Tibial artery (tissue), 4 donors: ENCODE measurements around the gene DLEC1.

ENCODE experiments used
- DNase-seq, 2 donors: peaks; one replicate each; pipeline ENCODE4 v3.0.0-alpha.2; 2019
- H3K27ac ChIP-seq, 2 donors: fragments of 200-600 bp; sonication (generic) in 1 of 2; 1 replicate in 1 of 2; 2 replicates in 1 of 2; pipeline ENCODE4 v1.5.1; 2018 to 2019; ENCODE audit warnings: mild to moderate bottlenecking in 1 of 2
- H3K27me3 ChIP-seq, 2 donors: fragments of 200-600 bp; sonication (generic) in 1 of 2; one replicate each; pipeline versions ENCODE4 v1.5.1 to v1.6.0; 2016 to 2019
- H3K36me3 ChIP-seq, 3 donors: fragments of 200-600 bp; sonication (generic) in 2 of 3; one replicate each; pipeline ENCODE4 v1.5.1; 2016 to 2019; ENCODE audit warnings: mild to moderate bottlenecking in 2 of 3
- H3K4me1 ChIP-seq, 4 donors: fragments of 200-600 bp; sonication (generic) in 2 of 4; 1 replicate in 3 of 4; 2 replicates in 1 of 4; pipeline ENCODE4 v1.5.1; 2016 to 2019
- H3K4me3 ChIP-seq, 2 donors: fragments of 200-600 bp; sonication (generic) in 1 of 2; 1 replicate in 1 of 2; 2 replicates in 1 of 2; pipeline ENCODE4 v1.5.1; 2018 to 2019; ENCODE audit warnings: mild to moderate bottlenecking in 2 of 2
- H3K9me3 ChIP-seq, 3 donors: fragments of 200-600 bp; sonication (generic) in 1 of 3; one replicate each; pipeline ENCODE4 v1.5.1; 2016 to 2019
- CTCF ChIP-seq, 2 experiments: fragments of 200-600 bp in 1 of 2; fragments of 450-650 bp in 1 of 2; IDR thresholded peaks; one replicate each; pipeline ENCODE4 v1.5.1; 2017 to 2019; ENCODE audit warnings: antibody characterized with exemption in 2 of 2, mild to moderate bottlenecking in 1 of 2, moderate library complexity in 1 of 2
- intact Hi-C: fragments of 100-400 bp; cut with DNase I; formaldehyde crosslinking; loops from one replicate; pipeline ENCODE4 v1.15.0; 2023; ENCODE audit warnings: low total_unique reads

The DLEC1 gene

GRCh38 chr3:38117748-38118420 is 78.9 kb downstream of the DLEC1 start:
- H3K9me3 ChIP-seq: no peaks in the 10 kb centered on the region
- peaks cover 0 to 6% (median 0%) of the 10 kb centered on the region in 4 donors for H3K4me1 ChIP-seq
- no peak overlapping the region for H3K4me3 ChIP-seq
- peaks cover 10 to 44% (median 27%) of the 10 kb centered on the region in 3 donors for H3K36me3 ChIP-seq
- peak; percentile 68 to 70 for TF ChIP-seq CTCF (IDR thresholded peaks at IDR 0.05)
- DNase-seq: peak; percentile 69 to 74
- intact Hi-C loops: loop anchor here (5.0 kb wide), 1 partner anchor 359 kb away; no protein-coding TSS in a partner anchor
- no peaks in the 10 kb centered on the region for H3K27me3 ChIP-seq
- H3K27ac ChIP-seq: no peak overlapping the region

- H3K4me1 ChIP-seq: peaks cover 0 to 6% (median 0%) of the 10 kb centered on the region in 4 donors
- H3K27me3 ChIP-seq: no peaks in the 10 kb centered on the region
- peak; percentile 15 to 45 for DNase-seq
- no peak for TF ChIP-seq CTCF (IDR thresholded peaks at IDR 0.05)
- no peak overlapping the region for H3K4me3 ChIP-seq
- H3K9me3 ChIP-seq: no peaks in the 10 kb centered on the region
- no peak overlapping the region for H3K27ac ChIP-seq
- intact Hi-C loops: loop anchor here (5.0 kb wide), 1 partner anchor 359 kb away; no protein-coding TSS in a partner anchor
- H3K36me3 ChIP-seq: peaks cover 12 to 51% (median 33%) of the 10 kb centered on the region in 3 donors
Measured at GRCh38 chr3:38118421-38119247, 79.6 kb downstream of the DLEC1 start.

- intact Hi-C loops: loop anchor here (5.0 kb wide), 1 partner anchor 358 kb away; no protein-coding TSS in a partner anchor
- peaks cover 12 to 57% (median 39%) of the 10 kb centered on the region in 3 donors for H3K36me3 ChIP-seq
Measured at GRCh38 chr3:38119248-38119544, 80.2 kb downstream of the DLEC1 start.

GRCh38 chr3:38119821-38120692 is 81.0 kb downstream of the DLEC1 start:
- peak; percentile 14 to 54 for DNase-seq
- H3K36me3 ChIP-seq: peaks cover 12 to 66% (median 47%) of the 10 kb centered on the region in 3 donors

More at GRCh38 chr3:38119248-38119544, 80.2 kb downstream of the DLEC1 start:
- DNase-seq: no peak
- Histone ChIP-seq H3K4me1 (peaks cover 0 to 6% (median 0%) of the 10 kb centered on the region in 4 donors), H3K9me3 (no peaks in the 10 kb centered on the region), H3K27ac (no peak overlapping the region), H3K27me3 (no peaks in the 10 kb centered on the region), H3K4me3 (no peak overlapping the region)
- TF ChIP-seq CTCF (IDR thresholded peaks at IDR 0.05): no peak

More at GRCh38 chr3:38119821-38120692, 81.0 kb downstream of the DLEC1 start:
- no peak overlapping the region for H3K27ac ChIP-seq
- TF ChIP-seq CTCF (IDR thresholded peaks at IDR 0.05): no peak
- H3K4me3 ChIP-seq: no peak overlapping the region
- H3K9me3 ChIP-seq: no peaks in the 10 kb centered on the region
- no peaks in the 10 kb centered on the region for H3K27me3 ChIP-seq
- intact Hi-C loops: loop anchor here (5.0 to 10.0 kb wide), 3 partner anchors 135 to 357 kb away; partner anchors contain the start of gene XYLB
- peaks cover 0 to 6% (median 0%) of the 10 kb centered on the region in 4 donors for H3K4me1 ChIP-seq
